Parathyroid adenoma (tissue), 2 donors: ENCODE measurements around the gene PMPCB.
A peak's percentile ranks its signal among the peaks of the same experiment; 100 is the strongest.

Experiments used
- H2AFZ ChIP-seq: fragments of 300-600 bp; sonication (generic); one replicate; pipeline ENCODE4 v1.7.0; 2017; ENCODE audit warnings: antibody characterized with exemption, mild to moderate bottlenecking
- H3K27ac ChIP-seq: fragments of 300-600 bp; sonication (generic); one replicate; pipeline ENCODE4 v1.7.0; 2017
- H3K27me3 ChIP-seq: fragments of 300-600 bp; sonication (generic); one replicate; pipeline ENCODE4 v1.7.0; 2017; ENCODE audit warnings: low read length; ENCODE audit not compliant: control insufficient read depth, insufficient read depth
- H3K36me3 ChIP-seq: fragments of 300-600 bp; sonication (generic); one replicate; pipeline ENCODE4 v1.7.0; 2017; ENCODE audit warnings: low read length; ENCODE audit not compliant: control insufficient read depth, insufficient read depth
- H3K4me1 ChIP-seq: fragments of 300-600 bp; sonication (generic); one replicate; pipeline ENCODE4 v1.7.0; 2017; ENCODE audit warnings: control low read depth
- H3K4me2 ChIP-seq: fragments of 300-600 bp; sonication (generic); one replicate; pipeline ENCODE4 v1.7.0; 2017; ENCODE audit warnings: low read length
- H3K4me3 ChIP-seq: fragments of 300-600 bp; sonication (generic); one replicate; pipeline ENCODE4 v1.7.0; 2017; ENCODE audit warnings: low read depth, low read length
- H3K79me2 ChIP-seq: fragments of 300-600 bp; sonication (generic); one replicate; pipeline ENCODE4 v1.7.0; 2017; ENCODE audit warnings: control low read depth
- H3K9ac ChIP-seq: fragments of 300-600 bp; sonication (generic); one replicate; pipeline ENCODE4 v1.7.0; 2017; ENCODE audit warnings: mild to moderate bottlenecking
- H3K9me3 ChIP-seq: fragments of 300-600 bp; sonication (generic); one replicate; pipeline ENCODE4 v1.7.0; 2017; ENCODE audit warnings: low read length; ENCODE audit not compliant: control insufficient read depth
- CTCF ChIP-seq: fragments of 300-600 bp; sonication (generic); IDR thresholded peaks from one replicate; pipeline ENCODE4 v1.7.0; 2017; ENCODE audit warnings: antibody characterized with exemption, mild to moderate bottlenecking
- donor health status: primary hyperparathyroidism.

Gene PMPCB

GRCh38 chr7:103325744-103326143, 28.5 kb downstream of the PMPCB start:
- Histone ChIP-seq H3K4me1 (no peaks in the 10 kb centered on the region), H3K27me3 (no peaks in the 10 kb centered on the region), H2AFZ (no peak overlapping the region), H3K36me3 (no peaks in the 10 kb centered on the region), H3K4me2 (no peak overlapping the region), H3K27ac (no peak overlapping the region), H3K4me3 (no peak overlapping the region), H3K9me3 (no peaks in the 10 kb centered on the region), H3K9ac (no peak overlapping the region), H3K79me2 (no peaks in the 10 kb centered on the region)
- no peak for TF ChIP-seq CTCF

- Histone ChIP-seq H3K79me2 (peaks cover 3% of the 10 kb centered on the region), H3K4me3 (no peak overlapping the region), H3K9ac (no peak overlapping the region), H3K4me2 (no peak overlapping the region), H3K27me3 (no peaks in the 10 kb centered on the region), H3K4me1 (no peaks in the 10 kb centered on the region), H3K27ac (no peak overlapping the region), H3K9me3 (no peaks in the 10 kb centered on the region), H3K36me3 (no peaks in the 10 kb centered on the region), H2AFZ (no peak overlapping the region)
- no peak for TF ChIP-seq CTCF
These were observed 39.5 kb downstream of the PMPCB start for GRCh38 chr7:103336761-103337160.

GRCh38 chr7:103338864-103339263, 41.6 kb downstream of the PMPCB start:
- TF ChIP-seq CTCF: no peak
- H3K9ac ChIP-seq: no peak overlapping the region
- H3K4me1 ChIP-seq: peaks cover 6% of the 10 kb centered on the region
- no peak overlapping the region for H3K4me2 ChIP-seq
- H3K4me3 ChIP-seq: no peak overlapping the region
- H2AFZ ChIP-seq: no peak overlapping the region
- no peaks in the 10 kb centered on the region for H3K36me3 ChIP-seq
- no peaks in the 10 kb centered on the region for H3K27me3 ChIP-seq
- H3K79me2 ChIP-seq: peaks cover 12% of the 10 kb centered on the region
- no peak overlapping the region for H3K27ac ChIP-seq
- H3K9me3 ChIP-seq: no peaks in the 10 kb centered on the region

GRCh38 chr7:103341466-103341865, 44.2 kb downstream of the PMPCB start:
- H3K4me1 ChIP-seq: peaks cover 7% of the 10 kb centered on the region
- no peak overlapping the region for H3K27ac ChIP-seq
- no peak overlapping the region for H3K4me2 ChIP-seq
- H3K79me2 ChIP-seq: peaks cover 26% of the 10 kb centered on the region
- H3K36me3 ChIP-seq: no peaks in the 10 kb centered on the region
- H3K9ac ChIP-seq: no peak overlapping the region
- no peaks in the 10 kb centered on the region for H3K27me3 ChIP-seq
- no peak overlapping the region for H3K4me3 ChIP-seq
- no peak overlapping the region for H2AFZ ChIP-seq
- no peaks in the 10 kb centered on the region for H3K9me3 ChIP-seq
- no peak for TF ChIP-seq CTCF

GRCh38 chr7:103343332-103343731, 46.1 kb downstream of the PMPCB start:
- peaks cover 7% of the 10 kb centered on the region for H3K4me1 ChIP-seq
- no peak overlapping the region for H3K9ac ChIP-seq
- no peak overlapping the region for H3K27ac ChIP-seq
- no peak overlapping the region for H2AFZ ChIP-seq
- H3K79me2 ChIP-seq: peaks cover 31% of the 10 kb centered on the region
- peak overlapping the region; percentile 91 for H3K4me3 ChIP-seq
- no peaks in the 10 kb centered on the region for H3K27me3 ChIP-seq
- H3K4me2 ChIP-seq: peak overlapping the region; percentile 94
- H3K9me3 ChIP-seq: no peaks in the 10 kb centered on the region
- no peaks in the 10 kb centered on the region for H3K36me3 ChIP-seq
- TF ChIP-seq CTCF: no peak
